Measurements from ENCODE around the gene EIF3F. TPM values are rescaled to one million over a fixed set of nuclear protein-coding genes. Genes with fewer than 3 reads are reported as not detected.

The EIF3F gene
- total RNA-seq, 1 donor from 2014 or later, result 367 TPM

GRCh38 chr11:7973011-7973410 is 14.1 kb upstream of the EIF3F start:
- Mint-ChIP-seq H3K27me3 (peaks cover 21% of the 10 kb centered on the region), H3K4me3 (no peak overlapping the region), H3K36me3 (ENCODE audit: low read depth) (no peaks in the 10 kb centered on the region), H3K4me1 (no peaks in the 10 kb centered on the region), H3K27ac (no peak overlapping the region), H3K9me3 (no peaks in the 10 kb centered on the region)
- ChIA-PET POLR2A (no interaction called here), CTCF (no interaction called here)
- TF ChIP-seq CTCF (IDR thresholded peaks at IDR 0.05), result no peak
- no peak for ATAC-seq (ENCODE audit: low read depth)
- intact Hi-C loops (cut with micrococcal nuclease), result no loop called here
- no peak for DNase-seq

GRCh38 chr11:7974668-7975067 is 12.5 kb upstream of the EIF3F start:
- Mint-ChIP-seq H3K4me1 (no peaks in the 10 kb centered on the region), H3K27me3 (peaks cover 16% of the 10 kb centered on the region), H3K9me3 (no peaks in the 10 kb centered on the region), H3K36me3 (ENCODE audit: low read depth) (no peaks in the 10 kb centered on the region), H3K4me3 (no peak overlapping the region), H3K27ac (no peak overlapping the region)
- no peak for DNase-seq
- intact Hi-C loops (cut with micrococcal nuclease), result no loop called here
- TF ChIP-seq CTCF (IDR thresholded peaks at IDR 0.05), result no peak
- ChIA-PET CTCF (interaction anchor here (1.5 kb wide), 1 partner anchor 12 kb away, joined by 5 read pairs; the partner anchor contains the start of gene EIF3F), POLR2A (no interaction called here)
- ATAC-seq (ENCODE audit: low read depth), result no peak

- no peak for TF ChIP-seq CTCF (IDR thresholded peaks at IDR 0.05)
- ATAC-seq (ENCODE audit: low read depth), result no peak
- H3K4me3 Mint-ChIP-seq, result no peak overlapping the region
- POLR2A ChIA-PET, result interaction anchor here (1.7 kb wide), 1 partner anchor 10 kb away, joined by 5 read pairs; the partner anchor contains the start of gene EIF3F
- no peak for DNase-seq
- CTCF ChIA-PET, result no interaction called here
- H3K36me3 Mint-ChIP-seq (ENCODE audit: low read depth), result no peaks in the 10 kb centered on the region
- intact Hi-C loops (cut with micrococcal nuclease), result no loop called here
- no peaks in the 10 kb centered on the region for H3K4me1 Mint-ChIP-seq
- no peaks in the 10 kb centered on the region for H3K9me3 Mint-ChIP-seq
- H3K27ac Mint-ChIP-seq, result no peak overlapping the region
- peaks cover 5% of the 10 kb centered on the region for H3K27me3 Mint-ChIP-seq
Observed at GRCh38 chr11:7977232-7977917, 9.8 kb upstream of the EIF3F start.

GRCh38 chr11:7981619-7982157 is 5.4 kb upstream of the EIF3F start:
- Mint-ChIP-seq H3K36me3 (ENCODE audit: low read depth) (no peaks in the 10 kb centered on the region), H3K9me3 (no peaks in the 10 kb centered on the region), H3K27ac (no peak overlapping the region), H3K4me1 (peaks cover 8% of the 10 kb centered on the region), H3K4me3 (no peak overlapping the region), H3K27me3 (no peaks in the 10 kb centered on the region)
- ATAC-seq (ENCODE audit: low read depth), result no peak
- POLR2A ChIA-PET, result no interaction called here
- DNase-seq, result no peak
- no peak for TF ChIP-seq CTCF (IDR thresholded peaks at IDR 0.05)
- CTCF ChIA-PET, result no interaction called here
- intact Hi-C loops (cut with micrococcal nuclease), result no loop called here

GRCh38 chr11:7982582-7983119 is 4.5 kb upstream of the EIF3F start:
- Mint-ChIP-seq H3K9me3 (no peaks in the 10 kb centered on the region), H3K27ac (no peak overlapping the region), H3K27me3 (no peaks in the 10 kb centered on the region), H3K36me3 (ENCODE audit: low read depth) (peaks cover 2% of the 10 kb centered on the region), H3K4me3 (no peak overlapping the region), H3K4me1 (peaks cover 15% of the 10 kb centered on the region)
- no peak for TF ChIP-seq CTCF (IDR thresholded peaks at IDR 0.05)
- ChIA-PET POLR2A (no interaction called here), CTCF (no interaction called here)
- no peak for DNase-seq
- no peak for ATAC-seq (ENCODE audit: low read depth)
- intact Hi-C loops (cut with micrococcal nuclease), result no loop called here

Measured in activated B cell treated with CpG ODN at 0.5 μM for 24 hours (primary cell).